GM12892 (cell line): Measurements from ENCODE around the gene COL11A2.

Experiments used
- DNase-seq: peaks from one replicate; pipeline ENCODE4 v3.0.0; 2011; ENCODE audit not compliant: insufficient read length
- FAIRE-seq: peaks from 2 replicates; lab custom pipeline; 2011; peaks lifted over from hg19 to GRCh38; lab: Jason Lieb, UNC
- POLR2A ChIP-seq: IDR thresholded peaks from 2 replicates; pipeline ENCODE4 v1.6.1; 2011; ENCODE audit warnings: low read depth, low read length, control low read depth
- POLR2AphosphoS5 ChIP-seq: IDR thresholded peaks from 2 replicates; pipeline ENCODE4 v1.6.1; 2011; ENCODE audit warnings: low read depth, low read length, control low read depth
- TAF1 ChIP-seq: IDR thresholded peaks from 2 replicates; pipeline ENCODE4 v1.6.1; 2011; ENCODE audit warnings: low read depth, mild to moderate bottlenecking, control low read depth, low read length, borderline replicate concordance

The COL11A2 gene

DNA sequence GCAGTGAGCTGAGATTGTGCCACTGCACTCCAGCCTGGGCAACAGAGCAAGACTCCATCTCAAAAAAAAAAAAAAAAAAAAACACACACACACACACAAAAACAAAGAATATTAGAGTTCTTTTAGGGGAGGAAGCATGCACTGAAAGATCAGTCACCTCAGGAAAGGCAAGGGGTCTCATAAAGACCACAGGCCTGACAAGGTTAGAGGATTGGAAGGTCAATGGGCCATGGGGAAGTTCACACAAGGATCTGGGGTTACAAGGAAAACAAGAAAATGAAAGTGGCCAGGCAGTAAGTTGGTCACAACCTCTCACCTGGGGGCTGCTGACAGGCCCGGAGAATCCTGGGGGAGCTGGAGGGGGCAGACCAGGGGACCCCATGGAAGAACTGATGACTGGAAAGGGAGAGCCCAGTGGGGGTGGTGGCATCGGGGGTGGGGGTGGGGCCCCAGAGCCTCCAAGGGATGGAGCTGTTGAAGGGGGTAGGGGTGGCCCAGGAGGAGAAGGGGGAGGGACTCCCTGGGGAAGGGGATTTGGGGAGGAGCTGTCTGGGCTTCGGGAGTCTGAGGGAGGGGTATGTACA is 6.7 kb upstream of the COL11A2 start:
- FAIRE-seq (no peak), DNase-seq (no peak)
- no peak for TF ChIP-seq POLR2AphosphoS5
- TF ChIP-seq TAF1 = no peak

- FAIRE-seq (no peak), DNase-seq (no peak)
- no peak for TF ChIP-seq POLR2A
- no peak for TF ChIP-seq POLR2AphosphoS5
- TF ChIP-seq TAF1 = no peak
These were observed 6.0 kb upstream of the COL11A2 start for GRCh38 chr6:33198159-33198852.

DNA sequence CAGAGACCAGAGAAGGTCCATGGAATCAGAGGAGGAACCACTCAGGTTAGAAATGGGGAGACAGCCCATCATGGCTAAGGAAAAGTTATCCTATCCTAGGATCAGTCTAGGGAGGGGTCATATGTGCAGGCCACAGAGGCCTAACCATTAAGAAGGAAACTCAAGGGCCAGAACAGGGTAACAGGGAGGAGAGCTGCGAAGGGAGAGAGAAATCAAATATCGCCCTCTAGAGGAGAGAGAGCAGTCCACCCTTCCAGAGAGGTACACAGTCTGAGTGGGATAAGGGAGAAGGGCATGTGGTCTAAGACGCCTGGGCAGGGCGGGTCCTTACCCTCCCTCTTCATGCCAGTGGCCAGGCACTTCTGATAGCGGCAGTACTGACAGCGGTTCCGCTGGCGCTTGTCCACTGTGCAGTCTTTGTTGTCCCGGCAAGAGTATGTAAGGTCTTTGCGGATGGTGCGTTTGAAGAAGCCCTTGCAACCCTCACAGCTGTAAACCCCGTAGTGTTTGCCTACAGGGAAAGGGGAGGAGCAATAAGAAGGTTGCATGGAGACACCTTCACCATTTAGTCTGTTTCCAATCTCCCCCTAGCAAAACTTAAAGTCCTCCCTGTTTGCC is 5.3 kb upstream of the COL11A2 start:
- FAIRE-seq (no peak), DNase-seq (no peak)
- TF ChIP-seq POLR2A = no peak
- TF ChIP-seq TAF1 = no peak
- TF ChIP-seq POLR2AphosphoS5 = no peak

- FAIRE-seq (no peak), DNase-seq (no peak)
- TF ChIP-seq TAF1 = no peak
- TF ChIP-seq POLR2A = no peak
- TF ChIP-seq POLR2AphosphoS5 = no peak
These were observed 3.3 kb upstream of the COL11A2 start for GRCh38 chr6:33195304-33196165.

GRCh38 chr6:33194431-33194979 is 2.2 kb upstream of the COL11A2 start:
- TF ChIP-seq POLR2AphosphoS5 = no peak
- TF ChIP-seq POLR2A = no peak
- TF ChIP-seq TAF1 = no peak
- FAIRE-seq (no peak), DNase-seq (no peak)

DNA sequence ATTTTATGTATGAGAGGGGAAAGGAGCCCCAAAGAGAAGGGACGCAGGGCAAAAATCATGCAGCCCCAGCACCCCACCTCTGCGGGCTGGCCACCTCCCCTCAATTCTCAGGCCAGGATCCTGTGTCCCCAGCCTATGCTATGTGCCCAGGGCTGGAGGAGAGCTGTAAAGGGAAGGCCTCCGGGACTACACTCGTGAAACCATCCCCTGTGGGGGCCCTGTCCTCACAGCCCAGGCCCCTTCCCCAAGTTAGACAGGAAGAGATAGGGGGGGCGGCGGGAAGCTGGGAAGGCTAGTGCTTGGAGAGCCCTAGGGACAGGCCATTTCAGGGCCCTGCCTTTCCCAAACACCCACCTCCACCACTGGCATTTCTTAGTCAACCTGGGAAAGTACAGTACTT is 1.4 kb upstream of the COL11A2 start:
- no peak for DNase-seq
- no peak for TF ChIP-seq POLR2A
- TF ChIP-seq TAF1 = no peak
- no peak for TF ChIP-seq POLR2AphosphoS5

GRCh38 chr6:33192671-33193602 is 670 bp upstream of the COL11A2 start:
- TF ChIP-seq POLR2A = no peak
- no peak for TF ChIP-seq TAF1
- TF ChIP-seq POLR2AphosphoS5 = no peak
- DNase-seq (no peak), FAIRE-seq (no peak)

More for the DNA sequence above, 1.4 kb upstream of the COL11A2 start:
- no peak for FAIRE-seq

GRCh38 chr6:33191383-33192104 is 723 bp downstream of the COL11A2 start:
- no peak for FAIRE-seq
- no peak for TF ChIP-seq POLR2AphosphoS5
- TF ChIP-seq TAF1 = no peak
- TF ChIP-seq POLR2A = no peak
- DNase-seq = no peak

DNA sequence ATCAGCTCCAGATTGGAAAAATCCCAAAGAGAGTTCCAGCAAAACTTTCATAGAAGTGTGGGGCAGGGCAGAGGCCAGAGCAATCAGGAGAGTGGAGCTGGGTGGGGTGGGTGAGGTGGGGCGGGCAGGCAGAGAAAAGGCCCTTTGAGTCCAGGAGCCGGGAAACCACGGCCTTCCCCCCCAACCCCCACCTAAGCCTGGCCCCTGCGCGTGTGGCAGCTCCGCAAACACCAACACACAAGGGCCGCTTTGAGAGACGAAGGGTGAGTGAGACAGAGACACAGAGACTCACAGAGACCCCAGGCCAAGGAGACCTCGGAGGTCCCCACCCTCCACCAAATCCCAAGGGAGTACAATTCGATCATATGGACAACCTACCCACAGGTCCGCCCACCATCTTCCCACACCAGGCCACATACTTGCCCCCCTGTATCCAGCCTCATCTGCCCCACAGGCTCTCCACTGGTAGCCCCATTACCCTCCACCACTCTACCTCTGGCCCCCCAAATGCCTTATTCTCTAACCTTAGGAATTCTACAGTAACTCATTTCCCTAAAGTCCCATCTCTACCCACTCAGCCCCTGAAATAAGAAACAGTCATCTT is 1.7 kb downstream of the COL11A2 start:
- TF ChIP-seq TAF1 = no peak
- no peak for TF ChIP-seq POLR2AphosphoS5
- no peak for TF ChIP-seq POLR2A
- no peak for FAIRE-seq
- DNase-seq = no peak
